HepG2 (cell line): ENCODE measurements around the gene SLC12A5.

ENCODE experiments used
- BRF2 ChIP-seq: sonication (generic); formaldehyde crosslinking; IDR thresholded peaks from 2 replicates; pipeline ENCODE4 v1.8.1; 2022; ENCODE audit warnings: mild to moderate bottlenecking, missing genetic modification reagents
- CTCF ChIP-seq: sonication (generic); formaldehyde crosslinking; IDR thresholded peaks from 2 replicates; pipeline ENCODE4 v1.5.0; 2020; ENCODE audit warnings: mild to moderate bottlenecking, missing genetic modification reagents, moderate library complexity
- EP300 ChIP-seq, 3 experiments: sonication (generic) in 1 of 3; formaldehyde crosslinking in 1 of 3; IDR thresholded peaks; 2 replicates each; pipeline versions ENCODE4 v1.5.1 to v1.6.1; 2011 to 2020; ENCODE audit warnings: low read depth in 2 of 3, low read length in 2 of 3, borderline replicate concordance in 1 of 3, improper control_type of control experiment in 1 of 3, mild to moderate bottlenecking in 1 of 3, missing genetic modification reagents in 1 of 3, moderate library complexity in 1 of 3
- FOXJ3 ChIP-seq: sonication (generic); formaldehyde crosslinking; IDR thresholded peaks from 2 replicates; pipeline ENCODE4 v1.4.0; 2020; ENCODE audit warnings: missing genetic modification reagents, mild to moderate bottlenecking, borderline replicate concordance
- LBX2 ChIP-seq: sonication (generic); formaldehyde crosslinking; IDR thresholded peaks from 2 replicates; pipeline ENCODE4 v1.5.0; 2020; ENCODE audit warnings: missing genetic modification reagents, mild to moderate bottlenecking, borderline replicate concordance
- POLR2AphosphoS5 ChIP-seq: IDR thresholded peaks from 2 replicates; pipeline ENCODE4 v1.6.1; 2012; ENCODE audit warnings: low read depth, low read length
- SCMH1 ChIP-seq: sonication (generic); formaldehyde crosslinking; IDR thresholded peaks from 2 replicates; pipeline ENCODE4 v1.9.0; 2021; ENCODE audit warnings: missing genetic modification reagents, mild to moderate bottlenecking, borderline replicate concordance
- TAF1 ChIP-seq: sonication (generic); formaldehyde crosslinking; IDR thresholded peaks from 2 replicates; pipeline ENCODE4 v1.4.0; 2020; ENCODE audit warnings: missing genetic modification reagents
- TCF12 ChIP-seq, 2 experiments: fragments of 450-650 bp in 1 of 2; sonication (generic) in 1 of 2; formaldehyde crosslinking in 1 of 2; IDR thresholded peaks; 2 replicates each; pipeline versions ENCODE4 v1.6.1 to v1.8.0; 2017 to 2022; ENCODE audit warnings: antibody characterized with exemption in 1 of 2, mild to moderate bottlenecking in 1 of 2, missing genetic modification reagents in 1 of 2, moderate library complexity in 1 of 2
- ZZZ3 ChIP-seq: sonication (generic); formaldehyde crosslinking; IDR thresholded peaks from 2 replicates; pipeline ENCODE4 v1.4.0; 2020; ENCODE audit warnings: missing genetic modification reagents, mild to moderate bottlenecking, borderline replicate concordance

- TF ChIP-seq EP300 (IDR thresholded peaks at IDR 0.05; ENCODE audit: low read depth in 2 of 2, low read length in 2 of 2) = no peak
- TF ChIP-seq EP300 (CRISPR knock-in tag; IDR thresholded peaks at IDR 0.05; ENCODE audit: borderline replicate concordance) = no peak
- no peak for TF ChIP-seq BRF2 (CRISPR knock-in tag)
- TF ChIP-seq CTCF (CRISPR knock-in tag) = 0 out of 2 replicates have a peak, but pooled peaks have one; percentile 2
- TF ChIP-seq SCMH1 = no peak
- TF ChIP-seq TCF12 (IDR thresholded peaks at IDR 0.05) = no peak
- TF ChIP-seq TCF12 (CRISPR knock-in tag; IDR thresholded peaks at IDR 0.05) = no peak
- no peak for TF ChIP-seq LBX2 (CRISPR knock-in tag)
- no peak for TF ChIP-seq FOXJ3
- TF ChIP-seq POLR2AphosphoS5 = peak; percentile 45; the same call in 1 of the 2 replicates
- TF ChIP-seq ZZZ3 (CRISPR knock-in tag) = no peak; the same call in 1 of the 2 replicates
- TF ChIP-seq TAF1 = 0 out of 2 replicates have a peak, but pooled peaks have one; percentile 29
Observed at GRCh38 chr20:46021361-46022359, 7.4 kb upstream of the SLC12A5 start.
